Measurements from ENCODE around the gene B4GALNT4. TPM values are rescaled to one million over a fixed set of nuclear protein-coding genes. Genes with fewer than 3 reads are reported as not detected.

The B4GALNT4 gene
- total RNA-seq, 1 donor from 2014 or later = 16.4 TPM

DNA sequence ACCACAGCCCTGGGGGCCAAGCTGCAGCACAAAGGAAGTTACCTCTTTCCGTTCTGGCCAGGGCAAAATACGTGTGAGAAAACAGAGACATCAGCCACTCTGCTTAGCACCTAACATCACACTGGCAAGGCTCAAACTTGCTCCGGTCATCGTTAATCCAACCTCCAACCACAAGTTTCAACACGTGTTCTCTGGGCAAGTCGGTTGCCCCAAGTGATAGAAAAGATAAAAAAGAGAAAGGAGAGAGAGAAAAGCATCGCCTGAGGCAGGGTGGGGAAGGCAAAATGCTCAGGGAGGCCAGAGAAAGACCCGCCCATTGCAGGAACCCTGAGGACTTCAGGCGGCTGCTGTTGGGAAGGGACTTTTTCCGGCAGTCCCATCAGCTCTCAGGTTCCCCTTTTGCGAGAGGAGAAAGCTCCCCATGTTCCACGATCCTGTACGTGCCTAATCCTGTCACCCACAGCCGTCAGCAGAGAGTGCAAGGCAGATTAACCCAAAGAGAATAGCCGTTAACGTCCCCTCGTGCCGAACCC, 18.5 kb upstream of the B4GALNT4 start:
- no peak for DNase-seq (ENCODE audit: low spot score)
- Histone ChIP-seq H3K27me3 (no peaks in the 10 kb centered on the region), H3K27ac (no peak overlapping the region), H3K4me1 (peaks cover 13% of the 10 kb centered on the region), H3F3A (ENCODE audit: low read depth) (peaks cover 25% of the 10 kb centered on the region), H3K4me2 (no peak overlapping the region), H3K9ac (no peak overlapping the region), H3K9me3 (ENCODE audit: low read depth) (no peaks in the 10 kb centered on the region), H2AFZ (replicated peaks) (peak overlapping the region; percentile 64), H3K79me2 (ENCODE audit: low read depth) (no peaks in the 10 kb centered on the region), H4K20me1 (ENCODE audit: low read depth) (no peaks in the 10 kb centered on the region), H3K36me3 (no peaks in the 10 kb centered on the region), H3K4me3 (no peak overlapping the region)
- TF ChIP-seq, protein P1, sequence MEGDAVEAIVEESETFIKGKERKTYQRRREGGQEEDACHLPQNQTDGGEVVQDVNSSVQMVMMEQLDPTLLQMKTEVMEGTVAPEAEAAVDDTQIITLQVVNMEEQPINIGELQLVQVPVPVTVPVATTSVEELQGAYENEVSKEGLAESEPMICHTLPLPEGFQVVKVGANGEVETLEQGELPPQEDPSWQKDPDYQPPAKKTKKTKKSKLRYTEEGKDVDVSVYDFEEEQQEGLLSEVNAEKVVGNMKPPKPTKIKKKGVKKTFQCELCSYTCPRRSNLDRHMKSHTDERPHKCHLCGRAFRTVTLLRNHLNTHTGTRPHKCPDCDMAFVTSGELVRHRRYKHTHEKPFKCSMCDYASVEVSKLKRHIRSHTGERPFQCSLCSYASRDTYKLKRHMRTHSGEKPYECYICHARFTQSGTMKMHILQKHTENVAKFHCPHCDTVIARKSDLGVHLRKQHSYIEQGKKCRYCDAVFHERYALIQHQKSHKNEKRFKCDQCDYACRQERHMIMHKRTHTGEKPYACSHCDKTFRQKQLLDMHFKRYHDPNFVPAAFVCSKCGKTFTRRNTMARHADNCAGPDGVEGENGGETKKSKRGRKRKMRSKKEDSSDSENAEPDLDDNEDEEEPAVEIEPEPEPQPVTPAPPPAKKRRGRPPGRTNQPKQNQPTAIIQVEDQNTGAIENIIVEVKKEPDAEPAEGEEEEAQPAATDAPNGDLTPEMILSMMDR (IDR thresholded peaks at IDR 0.05) = no peak
- TF ChIP-seq EZH2 (IDR thresholded peaks at IDR 0.05) = no peak
- peak overlapping the region; percentile 38 for H3K27ac Mint-ChIP-seq
- peaks cover 12% of the 10 kb centered on the region for H3K27me3 Mint-ChIP-seq (ENCODE audit: insufficient read depth, low read depth)
- H3K4me3 Mint-ChIP-seq = no peak overlapping the region
- H3K36me3 Mint-ChIP-seq = peaks cover 2% of the 10 kb centered on the region
- peaks cover 7% of the 10 kb centered on the region for H3K9me3 Mint-ChIP-seq
- peaks cover 40% of the 10 kb centered on the region for H3K4me1 Mint-ChIP-seq

- Histone ChIP-seq H3K9me3 (ENCODE audit: low read depth) (no peaks in the 10 kb centered on the region), H3K4me3 (no peak overlapping the region), H3F3A (ENCODE audit: low read depth) (peaks cover 26% of the 10 kb centered on the region), H3K79me2 (ENCODE audit: low read depth) (no peaks in the 10 kb centered on the region), H3K36me3 (no peaks in the 10 kb centered on the region), H3K4me1 (peaks cover 13% of the 10 kb centered on the region), H3K9ac (no peak overlapping the region), H4K20me1 (ENCODE audit: low read depth) (no peaks in the 10 kb centered on the region), H3K27me3 (no peaks in the 10 kb centered on the region), H3K4me2 (no peak overlapping the region), H2AFZ (replicated peaks) (peak overlapping the region; percentile 64), H3K27ac (no peak overlapping the region)
- H3K4me1 Mint-ChIP-seq = peaks cover 40% of the 10 kb centered on the region
- H3K27ac Mint-ChIP-seq = peak overlapping the region; percentile 36
- TF ChIP-seq, protein P1 (IDR thresholded peaks at IDR 0.05) = no peak
- TF ChIP-seq EZH2 (IDR thresholded peaks at IDR 0.05) = no peak
- no peak for TF ChIP-seq EZH2phosphoT487 (IDR thresholded peaks at IDR 0.05)
- peaks cover 12% of the 10 kb centered on the region for H3K27me3 Mint-ChIP-seq (ENCODE audit: insufficient read depth, low read depth)
- H3K9me3 Mint-ChIP-seq = peaks cover 7% of the 10 kb centered on the region
- H3K4me3 Mint-ChIP-seq = no peak overlapping the region
- no peak for DNase-seq (ENCODE audit: low spot score)
- peaks cover 2% of the 10 kb centered on the region for H3K36me3 Mint-ChIP-seq
These were observed 17.9 kb upstream of the B4GALNT4 start for GRCh38 chr11:351411-351810.

GRCh38 chr11:352456-353031, 16.8 kb upstream of the B4GALNT4 start:
- peaks cover 12% of the 10 kb centered on the region for H3K27me3 Mint-ChIP-seq (ENCODE audit: insufficient read depth, low read depth)
- no peak overlapping the region for H3K9ac ChIP-seq
- no peak overlapping the region for H2AFZ ChIP-seq (replicated peaks)
- H3K9me3 ChIP-seq (ENCODE audit: low read depth) = no peaks in the 10 kb centered on the region
- H3K27ac Mint-ChIP-seq = peak overlapping the region; percentile 62
- H3K9me3 Mint-ChIP-seq = peaks cover 7% of the 10 kb centered on the region
- H3K27me3 ChIP-seq = no peaks in the 10 kb centered on the region
- H3K4me1 ChIP-seq = peaks cover 13% of the 10 kb centered on the region
- no peak overlapping the region for H3K4me3 ChIP-seq
- peaks cover 2% of the 10 kb centered on the region for H3K36me3 Mint-ChIP-seq
- H3K4me3 Mint-ChIP-seq = peak overlapping the region; percentile 30
- H3K36me3 ChIP-seq = no peaks in the 10 kb centered on the region
- peaks cover 35% of the 10 kb centered on the region for H3F3A ChIP-seq (ENCODE audit: low read depth)
- DNase-seq (ENCODE audit: low spot score) = no peak
- peaks cover 40% of the 10 kb centered on the region for H3K4me1 Mint-ChIP-seq
- H3K27ac ChIP-seq = no peak overlapping the region
- H4K20me1 ChIP-seq (ENCODE audit: low read depth) = no peaks in the 10 kb centered on the region
- H3K4me2 ChIP-seq = no peak overlapping the region
- no peaks in the 10 kb centered on the region for H3K79me2 ChIP-seq (ENCODE audit: low read depth)
- TF ChIP-seq EZH2 (IDR thresholded peaks at IDR 0.05) (no peak), EZH2phosphoT487 (IDR thresholded peaks at IDR 0.05) (no peak)
- TF ChIP-seq, protein P1 (IDR thresholded peaks at IDR 0.05) = no peak

Measured in neural progenitor cell (in vitro differentiated cells).